RWPE2 (cell line): ENCODE results near the gene TUBA4A.
A peak's percentile ranks its signal among the peaks of the same experiment; 100 is the strongest.

Source experiments
- ATAC-seq: fragments of 200-7000 bp; cut with Tn5 transposase; 3 replicates; pipeline ENCODE4 v1.9.1; 2021; ENCODE audit warnings: low read depth
- DNase-seq: peaks from one replicate; pipeline ENCODE4 v3.0.0-alpha.2; 2020; ENCODE audit warnings: low spot score
- H3K27ac ChIP-seq: fragments of 450-650 bp; 2 replicates; pipeline ENCODE4 v1.5.1; 2017; ENCODE audit warnings: mild to moderate bottlenecking; ENCODE audit not compliant: poor library complexity, severe bottlenecking
- H3K27me3 ChIP-seq: fragments of 250-450 bp; sonication (Bioruptor Pico); 2 replicates; pipeline ENCODE4 v1.5.1; 2021; ENCODE audit warnings: mild to moderate bottlenecking, moderate library complexity; ENCODE audit not compliant: insufficient read depth, poor library complexity, severe bottlenecking
- H3K36me3 ChIP-seq: fragments of 250-450 bp; sonication (Bioruptor Pico); 2 replicates; pipeline ENCODE4 v1.5.1; 2020; ENCODE audit warnings: low read depth, mild to moderate bottlenecking, moderate library complexity
- H3K4me1 ChIP-seq: fragments of 250-450 bp; sonication (Bioruptor Pico); 2 replicates; pipeline ENCODE4 v1.5.1; 2021; ENCODE audit warnings: mild to moderate bottlenecking, moderate library complexity; ENCODE audit not compliant: insufficient read depth, poor library complexity, severe bottlenecking
- H3K4me3 ChIP-seq: fragments of 250-450 bp; sonication (Bioruptor Pico); 2 replicates; pipeline ENCODE4 v1.5.1; 2021; ENCODE audit warnings: mild to moderate bottlenecking, moderate library complexity; ENCODE audit not compliant: severe bottlenecking
- H3K9me3 ChIP-seq: fragments of 250-450 bp; sonication (Bioruptor Pico); 2 replicates; pipeline ENCODE4 v1.5.1; 2021; ENCODE audit warnings: mild to moderate bottlenecking, moderate library complexity; ENCODE audit not compliant: severe bottlenecking
- TF ChIP-seq, protein P1 (sequence below): fragments of 450-650 bp; IDR thresholded peaks from one replicate; pipeline ENCODE4 v1.5.1; 2017; ENCODE audit warnings: mild to moderate bottlenecking, moderate library complexity; ENCODE audit not compliant: poor library complexity, severe bottlenecking

TUBA4A gene

DNA sequence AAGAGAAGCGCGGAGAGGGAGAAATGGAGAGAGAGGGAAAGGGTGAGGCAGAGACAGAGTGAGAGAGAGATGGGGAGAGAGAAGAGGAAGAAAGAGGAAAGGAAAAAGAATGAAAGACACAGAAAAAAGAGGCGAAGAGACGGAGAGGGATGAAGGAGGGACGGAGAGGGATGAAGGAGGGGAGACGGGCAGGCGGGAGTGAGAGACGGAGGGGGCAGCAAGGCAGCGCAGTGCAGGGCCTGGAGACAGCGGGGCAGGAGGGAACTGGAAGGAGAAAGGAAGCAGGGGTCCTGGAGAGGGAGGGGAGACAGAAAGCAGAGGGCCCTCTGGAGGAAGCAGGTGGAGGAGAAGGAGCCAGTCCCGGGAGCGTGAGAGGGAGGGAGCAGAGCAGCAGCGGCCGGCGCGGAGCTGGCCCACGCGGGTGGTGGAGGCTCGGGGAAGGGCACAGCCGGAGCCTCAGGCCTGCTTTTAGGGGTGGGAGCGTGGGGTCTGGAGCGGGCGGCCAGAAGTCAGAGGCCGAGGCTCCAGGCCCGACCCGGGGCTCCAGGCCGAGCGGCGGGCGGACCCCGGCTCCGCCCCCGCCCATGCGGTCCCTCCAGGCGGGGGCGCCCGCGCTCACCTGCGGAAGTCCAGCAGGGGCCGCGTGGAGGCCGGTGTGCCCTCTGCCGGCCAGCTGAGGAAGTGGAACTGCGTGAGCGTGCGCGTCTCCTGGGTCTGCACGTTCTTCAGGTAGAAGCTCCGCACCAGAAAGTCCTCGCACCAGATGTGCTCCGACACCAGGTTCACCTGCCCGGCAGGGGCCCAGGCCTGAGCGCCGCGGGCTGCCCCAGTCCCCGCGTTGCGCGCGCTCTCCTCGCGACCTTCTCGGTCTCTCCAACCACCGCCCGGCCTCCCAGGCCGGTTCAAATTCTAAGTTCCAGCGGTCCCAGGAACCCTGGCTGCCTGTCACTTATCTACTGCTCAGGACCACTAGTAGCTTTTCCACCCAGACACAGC lies 40.9 kb upstream of the TUBA4A start:
- DNase-seq: peak; percentile 73
- peak overlapping the region; percentile 20 for H3K4me3 ChIP-seq
- no peaks in the 10 kb centered on the region for H3K36me3 ChIP-seq
- no peaks in the 10 kb centered on the region for H3K9me3 ChIP-seq
- H3K27me3 ChIP-seq: no peaks in the 10 kb centered on the region
- H3K27ac ChIP-seq: peak overlapping the region; percentile 18
- peaks cover 8% of the 10 kb centered on the region for H3K4me1 ChIP-seq
- TF ChIP-seq, protein P1, sequence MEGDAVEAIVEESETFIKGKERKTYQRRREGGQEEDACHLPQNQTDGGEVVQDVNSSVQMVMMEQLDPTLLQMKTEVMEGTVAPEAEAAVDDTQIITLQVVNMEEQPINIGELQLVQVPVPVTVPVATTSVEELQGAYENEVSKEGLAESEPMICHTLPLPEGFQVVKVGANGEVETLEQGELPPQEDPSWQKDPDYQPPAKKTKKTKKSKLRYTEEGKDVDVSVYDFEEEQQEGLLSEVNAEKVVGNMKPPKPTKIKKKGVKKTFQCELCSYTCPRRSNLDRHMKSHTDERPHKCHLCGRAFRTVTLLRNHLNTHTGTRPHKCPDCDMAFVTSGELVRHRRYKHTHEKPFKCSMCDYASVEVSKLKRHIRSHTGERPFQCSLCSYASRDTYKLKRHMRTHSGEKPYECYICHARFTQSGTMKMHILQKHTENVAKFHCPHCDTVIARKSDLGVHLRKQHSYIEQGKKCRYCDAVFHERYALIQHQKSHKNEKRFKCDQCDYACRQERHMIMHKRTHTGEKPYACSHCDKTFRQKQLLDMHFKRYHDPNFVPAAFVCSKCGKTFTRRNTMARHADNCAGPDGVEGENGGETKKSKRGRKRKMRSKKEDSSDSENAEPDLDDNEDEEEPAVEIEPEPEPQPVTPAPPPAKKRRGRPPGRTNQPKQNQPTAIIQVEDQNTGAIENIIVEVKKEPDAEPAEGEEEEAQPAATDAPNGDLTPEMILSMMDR: peak; percentile 98
- peak; percentile 72 for ATAC-seq

- Histone ChIP-seq H3K4me1 (peaks cover 13% of the 10 kb centered on the region), H3K27me3 (no peaks in the 10 kb centered on the region), H3K4me3 (no peak overlapping the region), H3K27ac (no peak overlapping the region), H3K36me3 (no peaks in the 10 kb centered on the region), H3K9me3 (no peaks in the 10 kb centered on the region)
- DNase-seq (no peak), ATAC-seq (no peak)
- TF ChIP-seq, protein P1: no peak
Observed at GRCh38 chr2:219293736-219294231, 40.1 kb upstream of the TUBA4A start.

DNA sequence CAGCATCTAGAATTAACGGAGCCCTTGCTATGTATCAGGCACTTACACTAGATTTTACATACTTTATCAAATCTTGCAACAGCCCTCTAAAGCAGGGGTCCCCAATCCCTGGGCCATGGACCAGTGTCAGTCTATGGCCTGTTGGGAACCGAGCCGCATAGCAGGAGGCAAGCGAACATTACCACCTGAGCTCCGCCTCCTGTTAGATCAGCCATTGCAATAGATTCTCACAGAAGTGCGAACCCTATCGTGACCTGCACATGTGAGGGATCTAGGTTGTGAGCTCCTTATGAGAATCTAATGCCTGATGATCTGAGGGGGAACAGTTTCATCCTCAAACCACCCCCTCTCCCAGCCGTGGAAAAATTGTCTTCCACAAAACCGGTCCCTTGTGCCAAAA lies 38.9 kb upstream of the TUBA4A start:
- ATAC-seq (no peak), DNase-seq (no peak)
- TF ChIP-seq, protein P1: no peak
- Histone ChIP-seq H3K9me3 (no peaks in the 10 kb centered on the region), H3K27me3 (no peaks in the 10 kb centered on the region), H3K4me1 (peaks cover 13% of the 10 kb centered on the region), H3K36me3 (no peaks in the 10 kb centered on the region), H3K27ac (no peak overlapping the region), H3K4me3 (no peak overlapping the region)

DNA sequence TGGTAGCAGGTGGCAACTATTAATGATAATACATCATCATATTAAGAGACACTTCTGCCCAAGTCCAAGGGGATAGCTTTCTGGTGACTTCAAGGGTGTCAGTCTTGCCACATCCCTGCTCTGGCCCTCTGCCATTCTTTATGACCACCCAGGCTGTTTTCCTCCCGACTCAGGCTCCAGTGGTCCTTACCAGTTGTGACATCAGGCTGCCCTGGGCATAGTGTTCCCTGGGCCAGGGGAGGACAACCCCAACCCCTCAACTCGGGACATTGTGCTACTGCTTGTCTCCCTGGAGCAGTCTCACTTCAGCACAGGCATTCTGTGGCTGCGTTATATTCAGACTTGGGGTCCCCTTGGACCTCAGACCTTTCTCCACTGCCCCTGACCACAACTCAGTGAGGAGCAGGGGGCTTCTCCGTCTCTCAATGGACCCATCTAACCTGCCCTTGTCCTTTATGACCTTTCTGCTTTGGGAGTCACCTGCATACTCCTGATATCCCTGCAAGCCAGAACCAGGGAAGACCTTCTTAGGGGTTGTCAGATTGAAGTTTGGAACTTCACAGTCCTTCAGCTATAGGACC lies 38.3 kb upstream of the TUBA4A start:
- no peaks in the 10 kb centered on the region for H3K27me3 ChIP-seq
- H3K27ac ChIP-seq: no peak overlapping the region
- H3K9me3 ChIP-seq: no peaks in the 10 kb centered on the region
- H3K4me1 ChIP-seq: peaks cover 13% of the 10 kb centered on the region
- TF ChIP-seq, protein P1: no peak
- DNase-seq (no peak), ATAC-seq (no peak)
- H3K4me3 ChIP-seq: no peak overlapping the region
- H3K36me3 ChIP-seq: no peaks in the 10 kb centered on the region
